K562 (cell line): ENCODE measurements around the gene SHISA2. TPM values are rescaled to one million over a fixed set of nuclear protein-coding genes. Genes with fewer than 3 reads are reported as not detected.

Experiments
- ATAC-seq: fragments of 200-7000 bp; cut with Tn5 transposase; 3 replicates; pipeline ENCODE4 v1.9.1; 2020; ENCODE audit warnings: moderate library complexity
- BruUV-seq: library from RNA; stranded (reverse); fragments of 400-500 nt; replicated peaks from 2 replicates; lab custom pipeline; 2021; lab: Mats Ljungman, UMichigan
- CTCF ChIA-PET: fragments of 300-600 bp; formaldehyde crosslinking; extraction: SDS; loops from one replicate; lab custom pipeline; 2021; ENCODE audit warnings: low intra/inter-chr PET ratio; lab: Yijun Ruan, JAX
- POLR2A ChIA-PET: fragments of 300-600, 350-650 bp; sonication (Branson Sonifier 250); formaldehyde crosslinking; extraction: SDS; loops from one replicate; lab custom pipeline; 2021; ENCODE audit warnings: antibody characterized with exemption, inconsistent platforms; lab: Yijun Ruan, JAX
- DNase-seq, 4 experiments: peaks; one replicate each; pipeline versions ENCODE4 v3.0.0 to v3.0.0-alpha.2; 2011 to 2018; ENCODE audit warnings: low spot score in 3 of 4, mixed read lengths in 3 of 4; ENCODE audit errors: extremely low read depth in 1 of 4
- FAIRE-seq: peaks from 2 replicates; lab custom pipeline; 2011; peaks lifted over from hg19 to GRCh38; lab: Jason Lieb, UNC
- H2AFZ ChIP-seq: 2 replicates; pipeline ENCODE4 v1.6.0; 2011; ENCODE audit warnings: low read depth, low read length, control low read depth, inconsistent platforms
- H3K27ac ChIP-seq: fragments of 200-600 bp; 3 replicates; pipeline ENCODE4 v1.8.0; 2011; ENCODE audit warnings: low read depth, mild to moderate bottlenecking, control low read depth, inconsistent platforms, low read length, moderate library complexity, mixed read lengths; ENCODE audit errors: extremely low read depth
- H3K27me3 ChIP-seq, 2 experiments: fragments of 300-600 bp in 1 of 2; 2 replicates in 1 of 2; 3 replicates in 1 of 2; pipeline versions ENCODE4 v1.6.0 to v1.8.0; 2011; ENCODE audit warnings: inconsistent platforms in 2 of 2, low read length in 2 of 2, mild to moderate bottlenecking in 1 of 2, mixed read lengths in 1 of 2, moderate library complexity in 1 of 2; ENCODE audit not compliant: control insufficient read depth in 2 of 2, insufficient read depth in 2 of 2
- H3K36me3 ChIP-seq: fragments of 300-600 bp; 3 replicates; pipeline ENCODE4 v1.8.0; 2011; ENCODE audit warnings: mild to moderate bottlenecking, low read length, inconsistent platforms; ENCODE audit not compliant: control insufficient read depth, insufficient read depth
- H3K4me1 ChIP-seq, 2 experiments: fragments of 200-600 bp in 1 of 2; replicated peaks in 1 of 2; 2 replicates in 1 of 2; 3 replicates in 1 of 2; pipeline versions ENCODE4 v1.5.1 to v1.8.0; 2011; ENCODE audit warnings: inconsistent platforms in 2 of 2, low read length in 2 of 2, mild to moderate bottlenecking in 1 of 2, mixed read lengths in 1 of 2, moderate library complexity in 1 of 2; ENCODE audit not compliant: control insufficient read depth in 2 of 2, insufficient read depth in 2 of 2
- H3K4me2 ChIP-seq: 2 replicates; pipeline ENCODE4 v1.6.1; 2011; ENCODE audit warnings: low read length, control low read depth, inconsistent platforms, mixed read lengths; ENCODE audit not compliant: insufficient read depth
- H3K4me3 ChIP-seq: fragments of 200-600 bp; sonication (generic), shearing (Covaris generic); 2 replicates; pipeline ENCODE4 v1.5.1; 2016; ENCODE audit warnings: control low read depth, inconsistent platforms
- H3K79me2 ChIP-seq: fragments of 200-600 bp; 3 replicates; pipeline ENCODE4 v1.8.0; 2011; ENCODE audit warnings: low read length, inconsistent platforms; ENCODE audit not compliant: control insufficient read depth, insufficient read depth
- H3K9ac ChIP-seq, 2 experiments: 2 replicates each; pipeline versions ENCODE4 v1.6.0 to v1.6.1; 2011; ENCODE audit warnings: low read depth in 2 of 2, low read length in 2 of 2, control low read depth in 1 of 2, inconsistent platforms in 1 of 2, mild to moderate bottlenecking in 1 of 2, mixed read lengths in 1 of 2; ENCODE audit not compliant: insufficient read depth in 1 of 2
- H3K9me1 ChIP-seq: one replicate; pipeline ENCODE4 v1.6.0; 2011; ENCODE audit warnings: inconsistent platforms, mild to moderate bottlenecking, low read length, moderate library complexity; ENCODE audit not compliant: control insufficient read depth, insufficient read depth
- H3K9me3 ChIP-seq: replicated peaks from 2 replicates; pipeline ENCODE4 v1.5.1; 2011; ENCODE audit warnings: low read depth, low read length, inconsistent platforms; ENCODE audit not compliant: control insufficient read depth, insufficient read depth
- H4K20me1 ChIP-seq: replicated peaks from 2 replicates; pipeline ENCODE4 v1.6.1; 2011; ENCODE audit warnings: low read length, inconsistent platforms, mixed read lengths; ENCODE audit not compliant: control insufficient read depth, insufficient read depth
- CBX1 ChIP-seq: sonication (generic); IDR thresholded peaks from 2 replicates; pipeline ENCODE4 v1.6.1; 2016; ENCODE audit warnings: antibody characterized with exemption, low read depth, mild to moderate bottlenecking
- GMEB1 ChIP-seq: fragments of 250-450 bp; sonication (Bioruptor Pico); IDR thresholded peaks from 2 replicates; pipeline ENCODE4 v1.4.0; 2020; ENCODE audit warnings: mild to moderate bottlenecking
- NFIX ChIP-seq: fragments of 250-450 bp; sonication (Bioruptor Pico); IDR thresholded peaks from 2 replicates; pipeline ENCODE4 v1.4.0; 2020; ENCODE audit warnings: low read depth, mild to moderate bottlenecking, moderate library complexity
- SMAD4 ChIP-seq: fragments of 250-450 bp; sonication (Bioruptor Pico); conservative IDR thresholded peaks from 2 replicates; pipeline ENCODE4 v1.8.0; 2021; ENCODE audit warnings: inconsistent platforms, mild to moderate bottlenecking, moderate library complexity
- VEZF1 ChIP-seq: fragments of 200-800 bp; sonication (Bioruptor generic); IDR thresholded peaks from 2 replicates; pipeline ENCODE4 v1.6.1; 2017; ENCODE audit warnings: missing genetic modification characterization, missing compliant biosample characterization
- ZNF444 ChIP-seq: fragments of 250-450 bp; sonication (Bioruptor Pico); IDR thresholded peaks from 2 replicates; pipeline ENCODE4 v1.4.0; 2020; ENCODE audit warnings: mild to moderate bottlenecking, moderate library complexity
- ZNF780A ChIP-seq: fragments of 250-450 bp; sonication (Bioruptor Pico); IDR thresholded peaks from 2 replicates; pipeline ENCODE4 v1.5.0; 2021; ENCODE audit warnings: mild to moderate bottlenecking
- WGBS: fragments of 100-300 bp; shearing (Covaris generic); methylation state at CpG from one replicate; pipeline ENCODE4 v1.1.6; 2016; ENCODE audit warnings: low coverage, mixed read lengths; ENCODE audit not compliant: insufficient coverage; ENCODE audit errors: missing lambda C conversion rate; 5-methylcytosine and 5-hydroxymethylcytosine counted together
- in situ Hi-C: fragments of 300-500 bp; cut with MboI; formaldehyde crosslinking; loops from 4 replicates; pipeline ENCODE4 v1.15.0; 2018; ENCODE audit warnings: inconsistent platforms, mixed read lengths
- intact Hi-C: fragments of 100-400 bp; cut with micrococcal nuclease; formaldehyde crosslinking; loops from 2 replicates; pipeline ENCODE4 v1.14.2; 2022
- polyA plus RNA-seq, 8 experiments: library from polyadenylated mRNA; depleted of rRNA in 4 of 8; stranded (reverse) in 5 of 8; unstranded in 3 of 8; fragments of >200 nt; fragmentation: Nextera tagmentation in 2 of 8; fragmentation: Illumina TruSeq in 1 of 8; extraction: Ambion mirVana in 2 of 8; extraction: Trizol in 1 of 8; gene quantifications; 2 replicates each; pipeline versions ENCODE4 v1.2.1 to v1.2.3, GENCODE V29; 2011 to 2014; ENCODE audit warnings: inconsistent platforms in 1 of 8, missing spikeins in 1 of 8
- total RNA-seq, 7 experiments: library from RNA; depleted of rRNA in 6 of 7; stranded (reverse); fragments of >200 nt in 6 of 7; fragmentation: Illumina TruSeq in 2 of 7; extraction: Trizol in 2 of 7; gene quantifications; 2 replicates each; pipeline versions ENCODE4 v1.2.1 to v1.2.3, GENCODE V29; 2011 to 2021; ENCODE audit warnings: low replicate concordance in 1 of 7

Gene SHISA2
- total and polyA plus RNA-seq, 9 of the 15 experiments (the other 6 are each of a cell fraction or from before 2014, with no cell fraction given), result not detected

GRCh38 chr13:26048741-26049140 lies 3.1 kb downstream of the SHISA2 start (continued):
- no peak for TF ChIP-seq VEZF1 (CRISPR knock-in tag)
- TF ChIP-seq NFIX (CRISPR knock-in tag), result no peak
- TF ChIP-seq CBX1, result no peak
- no peak for TF ChIP-seq SMAD4 (CRISPR knock-in tag)

- BruUV-seq, result no TSS peak
- intact Hi-C loops, result no loop called here
- no peak overlapping the region for H3K9ac ChIP-seq
- H3K27me3 ChIP-seq, result peaks cover 0 to 23% of the 10 kb centered on the region in 2 experiments; a peak in 2 of 5 replicates
- in situ Hi-C loops, result no loop called here
- H3K4me2 ChIP-seq, result no peak overlapping the region
- WGBS, result 0% methylated on average over 3 of the region's 4 CpGs
- POLR2A ChIA-PET, result no interaction called here
- no peaks in the 10 kb centered on the region for H3K79me2 ChIP-seq
- H3K4me1 ChIP-seq, result no peaks in the 10 kb centered on the region; a peak in 1 of 5 replicates
- no peaks in the 10 kb centered on the region for H3K36me3 ChIP-seq
- H3K4me3 ChIP-seq, result no peak overlapping the region
- no peak for ATAC-seq
- no peaks in the 10 kb centered on the region for H4K20me1 ChIP-seq
- DNase-seq, result no peak
- no peak overlapping the region for H2AFZ ChIP-seq
- no peaks in the 10 kb centered on the region for H3K9me1 ChIP-seq
- no peak for FAIRE-seq
- no peak for TF ChIP-seq ZNF444 (CRISPR knock-in tag)
- no peak for TF ChIP-seq ZNF780A (CRISPR knock-in tag)
- no peak for TF ChIP-seq GMEB1
- TF ChIP-seq, all 486 proteins: peak for 0
- H3K27ac ChIP-seq, result no peak overlapping the region
- CTCF ChIA-PET, result no interaction called here
- H3K9me3 ChIP-seq, result no peaks in the 10 kb centered on the region
These were observed 4.8 kb downstream of the SHISA2 start for GRCh38 chr13:26047040-26047439.
